ENCODE data around the gene NME5.
"Not testable (repeated sequence)": the region's sequence is repeated elsewhere in the genome, so short reads cannot be mapped to it uniquely, and the experiment has no call there.

The NME5 gene

GRCh38 chr5:138138949-138139780 is at the start of gene NME5:
Gene NME5, minus strand, starts transcription at chr5:138139428. Its CDS starts 648 bp downstream, at chr5:138138780.
- no peak for FAIRE-seq

DNA sequence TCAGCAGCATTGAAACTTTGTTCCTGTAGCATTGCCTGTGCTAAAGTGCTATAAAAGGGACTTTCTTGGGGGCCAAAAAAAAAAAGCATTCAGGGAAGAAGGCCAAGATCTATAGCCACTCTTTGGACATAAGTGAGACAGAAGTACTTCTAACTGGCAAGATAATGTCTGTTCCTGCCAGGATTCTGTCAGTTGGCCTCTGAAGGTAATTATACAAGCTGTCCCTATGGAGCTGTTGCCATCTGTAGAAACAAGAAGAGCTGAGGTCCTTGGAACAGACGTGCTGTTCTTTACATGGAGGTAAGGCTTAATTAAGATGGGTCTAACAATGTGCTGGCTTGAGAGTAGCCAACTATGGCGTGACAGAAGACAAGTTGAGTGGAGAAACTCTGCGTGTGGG is 49.4 kb upstream of the NME5 start:
- no peak for FAIRE-seq

- FAIRE-seq: no peak
These were observed 46.8 kb upstream of the NME5 start for GRCh38 chr5:138186002-138186447.

DNA sequence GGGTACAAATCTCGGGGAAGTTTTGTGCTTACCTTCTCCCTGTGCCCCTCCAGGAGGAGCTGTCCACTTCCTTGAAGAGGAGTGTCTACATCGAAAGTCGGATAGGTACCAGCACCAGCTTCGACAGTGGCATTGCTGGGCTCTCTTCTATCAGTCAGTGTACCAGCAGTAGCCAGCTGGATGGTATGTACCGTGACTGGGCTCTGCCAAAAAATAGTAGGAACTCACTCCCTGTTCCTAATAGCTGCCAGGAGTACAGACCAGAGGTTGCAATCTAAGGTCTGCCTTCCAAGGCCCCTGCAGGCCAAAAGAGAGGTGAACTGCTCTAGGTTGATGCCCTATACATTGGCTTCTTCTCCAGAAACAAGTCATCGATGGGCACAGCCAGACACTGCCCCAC is 43.6 kb upstream of the NME5 start:
- no peak for FAIRE-seq

GRCh38 chr5:138180841-138181240 is 41.6 kb upstream of the NME5 start:
- no peak for FAIRE-seq

- FAIRE-seq: peak; percentile 67
These were observed 41.1 kb upstream of the NME5 start for GRCh38 chr5:138180183-138180782.

GRCh38 chr5:138179277-138179857 is 40.1 kb upstream of the NME5 start:
- FAIRE-seq: no peak

GRCh38 chr5:138178516-138179276 is 39.5 kb upstream of the NME5 start, which contains the start of the genes BRD8 and KIF20A:
Gene BRD8, minus strand, starts transcription at chr5:138178630. Its CDS starts 16 bp downstream, at chr5:138178614.
Gene KIF20A, plus strand, starts transcription at chr5:138179112. Its CDS starts 569 bp downstream, at chr5:138179681.
- peak; percentile 85 for FAIRE-seq

GRCh38 chr5:138177941-138178515 is 38.8 kb upstream of the NME5 start:
- FAIRE-seq: no peak

DNA sequence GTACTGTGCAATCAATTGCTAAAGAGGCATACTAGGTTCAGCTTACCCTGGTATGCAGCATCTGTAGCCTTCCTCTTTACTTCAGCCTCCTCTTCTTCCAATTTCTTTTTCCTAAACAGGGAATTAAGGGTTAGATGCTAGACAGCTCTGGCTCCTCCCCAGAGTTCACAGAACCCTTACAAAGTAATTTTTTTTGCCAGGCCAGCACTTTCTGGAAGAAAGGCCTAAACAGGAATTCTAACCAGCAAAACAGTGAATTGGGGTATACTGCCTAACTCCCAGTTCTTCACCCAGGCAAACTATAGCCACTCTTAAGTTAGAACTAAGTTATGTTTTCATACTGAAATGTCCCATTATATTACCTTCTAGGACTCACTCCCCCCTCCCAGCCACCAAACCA is 31.1 kb upstream of the NME5 start:
- FAIRE-seq: no peak

DNA sequence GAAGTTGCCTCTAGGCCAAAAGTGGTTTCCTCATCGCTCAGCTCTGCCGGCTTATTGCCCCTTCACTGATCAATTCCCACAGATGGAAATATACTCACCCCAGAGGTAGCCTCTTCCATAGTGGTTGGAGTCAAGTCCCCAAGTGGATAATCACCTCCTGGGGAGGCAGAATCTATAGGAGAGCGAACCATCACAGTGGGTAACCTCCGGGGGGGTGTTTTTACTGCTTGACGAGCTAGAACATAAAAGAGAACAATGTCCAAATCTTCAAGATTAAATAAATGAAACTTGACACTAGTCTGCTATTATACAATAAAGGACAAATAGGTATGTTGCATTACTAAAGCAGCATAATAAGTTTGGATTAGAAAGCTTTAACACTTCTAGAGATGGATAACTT is 29.9 kb upstream of the NME5 start:
- FAIRE-seq: no peak

DNA sequence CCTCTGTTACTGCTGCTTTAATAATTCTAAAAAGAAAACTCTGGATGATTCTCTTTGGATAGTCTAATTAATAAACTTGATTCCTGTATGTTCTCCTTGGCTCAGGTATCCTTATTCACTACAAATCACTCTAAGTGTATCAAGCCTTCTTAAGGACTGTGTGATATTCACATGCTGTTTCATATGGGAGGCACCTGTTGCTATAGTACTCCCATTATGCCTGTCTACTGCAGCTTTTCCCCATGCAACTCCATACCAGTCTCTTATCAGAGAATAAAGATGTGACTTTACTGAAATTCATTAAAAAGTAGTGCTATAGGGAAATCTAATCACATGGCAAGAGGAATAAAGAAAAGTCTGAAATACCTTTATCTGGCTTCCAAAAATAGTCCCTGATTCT is 24.5 kb upstream of the NME5 start:
- no peak for FAIRE-seq

GRCh38 chr5:138160706-138161105 is 21.5 kb upstream of the NME5 start:
- FAIRE-seq: no peak

GRCh38 chr5:138159666-138160065 is 20.4 kb upstream of the NME5 start:
- no peak for FAIRE-seq

- FAIRE-seq: no peak
These were observed 18.4 kb upstream of the NME5 start for GRCh38 chr5:138157626-138158025.

GRCh38 chr5:138155977-138156376 is 16.7 kb upstream of the NME5 start:
- FAIRE-seq: not testable (repeated sequence)

DNA sequence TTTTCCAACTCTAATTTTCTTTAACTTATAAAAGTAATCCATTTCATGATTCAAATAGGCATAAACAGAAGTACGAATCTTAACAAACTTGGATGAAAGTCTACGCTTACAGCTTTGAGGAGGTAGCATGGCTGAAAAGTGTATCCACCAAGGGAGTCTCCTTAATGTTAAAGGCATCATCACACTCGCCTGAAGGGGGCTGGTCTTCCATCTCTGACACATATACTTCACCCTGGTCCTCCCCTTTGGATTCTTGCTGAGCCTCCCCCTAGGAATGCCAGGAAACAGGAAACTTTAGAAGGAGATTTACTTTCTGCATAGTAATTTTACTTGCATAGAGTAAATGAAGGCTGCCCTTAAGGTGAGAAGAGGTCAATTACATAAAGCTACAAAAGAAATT is 10.3 kb upstream of the NME5 start:
- no peak for FAIRE-seq

DNA sequence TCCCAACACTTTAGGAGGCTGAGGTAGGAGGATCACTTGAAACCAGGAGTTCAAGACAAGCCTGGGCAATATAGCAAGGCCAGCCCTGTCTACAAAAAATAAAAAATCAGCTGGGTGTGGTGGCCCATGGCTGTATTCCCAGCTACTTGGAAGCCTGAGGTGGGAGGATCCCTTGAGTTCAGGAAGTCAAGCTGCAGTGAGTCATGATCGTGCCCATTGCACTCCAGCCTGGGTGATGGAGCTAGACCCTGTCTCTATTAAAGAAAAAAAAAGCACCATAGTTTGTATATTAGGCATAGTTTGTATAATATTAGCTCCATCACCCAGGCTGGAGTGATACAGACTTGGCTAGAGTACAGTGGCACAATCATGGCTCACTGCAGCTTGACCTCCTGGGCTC is 9.6 kb upstream of the NME5 start:
- no peak for FAIRE-seq

DNA sequence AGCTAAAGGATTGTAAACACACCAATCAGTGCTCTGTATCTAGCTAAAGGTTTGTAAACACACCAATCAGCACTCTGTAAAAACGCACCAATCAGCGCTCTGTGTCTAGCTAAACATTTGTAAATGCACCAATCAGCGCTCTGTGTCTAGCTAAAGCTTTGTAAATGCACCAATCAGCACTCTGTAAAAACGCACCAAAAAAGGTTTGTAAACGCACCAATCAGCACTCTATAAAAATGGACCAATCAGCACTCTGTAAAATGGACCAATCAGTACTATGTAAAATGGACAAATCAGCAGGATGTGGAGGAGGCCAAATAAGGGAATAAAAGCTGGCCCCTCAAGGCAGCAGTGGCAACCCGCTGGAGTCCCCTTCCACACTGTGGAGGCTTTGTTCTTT is 4.3 kb upstream of the NME5 start:
- FAIRE-seq: not testable (repeated sequence)

GRCh38 chr5:138141734-138142133 is 2.5 kb upstream of the NME5 start:
- no peak for FAIRE-seq

- no peak for FAIRE-seq
These were observed 1.0 kb upstream of the NME5 start for GRCh38 chr5:138140268-138140667.

GRCh38 chr5:138139781-138140090 is 508 bp upstream of the NME5 start:
- FAIRE-seq: no peak

DNA sequence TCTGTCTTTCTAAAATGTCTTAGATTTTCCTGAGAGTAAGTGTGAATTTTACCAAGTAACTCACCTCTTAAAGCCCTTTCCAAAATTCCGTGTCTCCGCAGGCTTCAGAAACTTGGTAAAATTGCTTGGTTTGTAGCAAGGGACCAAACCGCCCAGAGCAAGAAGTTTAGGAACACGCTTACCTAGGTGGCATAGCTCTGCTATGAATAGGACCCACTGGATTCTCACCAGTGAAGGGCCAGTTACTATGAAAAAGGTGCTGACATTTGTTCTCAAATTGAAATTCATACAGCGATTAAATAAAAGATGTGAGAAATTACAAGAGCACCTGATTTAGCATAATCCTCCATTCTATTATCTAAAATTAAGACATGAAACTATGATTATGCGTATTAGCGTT is 6.7 kb downstream of the NME5 start:
- no peak for FAIRE-seq
